GM10266 (cell line): ENCODE results near the gene CYB561D2.

ENCODE experiments used
- DNase-seq: peaks from one replicate; pipeline ENCODE4 v3.0.0; 2012; ENCODE audit errors: extremely low spot score
- TF ChIP-seq, protein P1 (sequence below): IDR thresholded peaks from 2 replicates; pipeline ENCODE4 v1.5.1; 2012; ENCODE audit warnings: mild to moderate bottlenecking, low read depth; ENCODE audit not compliant: control insufficient read depth, insufficient read depth; ENCODE audit errors: missing control alignments

The CYB561D2 gene

DNA sequence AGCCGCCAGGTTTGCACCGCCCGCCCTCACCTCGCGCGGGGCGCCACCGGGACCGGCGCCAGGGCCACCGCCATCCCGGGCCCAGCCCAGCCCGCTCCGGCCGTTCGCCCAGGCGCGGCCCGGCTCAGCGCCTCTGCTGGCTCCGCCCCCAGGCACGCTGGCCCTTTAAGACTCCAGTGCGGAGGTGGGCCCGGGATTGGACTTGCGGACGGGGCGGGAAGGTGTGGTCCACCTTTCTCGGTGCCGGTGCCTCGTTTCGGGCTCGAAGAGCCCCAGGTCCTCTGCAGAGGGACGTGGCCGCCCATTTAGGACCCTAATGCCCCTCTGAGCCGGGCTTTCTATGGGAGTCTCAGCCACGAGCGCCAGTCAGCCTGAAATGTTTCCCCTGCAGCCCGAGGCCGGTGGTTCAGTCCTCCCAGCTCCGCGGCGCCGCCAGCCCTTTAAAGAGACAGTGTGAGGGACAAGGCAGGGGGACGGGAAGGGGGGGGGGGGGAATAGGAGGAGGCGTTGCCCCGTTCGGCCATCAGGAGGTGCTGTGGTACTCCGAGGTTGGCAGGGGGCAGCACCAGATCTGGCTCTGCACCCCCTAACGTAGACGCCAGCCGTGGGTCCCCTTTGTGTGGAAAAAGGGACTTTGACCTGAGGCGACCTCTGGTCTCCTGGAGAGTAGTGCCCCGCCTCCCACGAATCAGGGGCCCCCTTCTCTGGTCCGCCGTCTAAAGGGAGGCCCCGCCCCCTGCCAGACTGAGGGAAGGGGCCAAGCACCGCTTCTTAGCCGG is 29.1 kb upstream of the CYB561D2 start:
- TF ChIP-seq, protein P1, sequence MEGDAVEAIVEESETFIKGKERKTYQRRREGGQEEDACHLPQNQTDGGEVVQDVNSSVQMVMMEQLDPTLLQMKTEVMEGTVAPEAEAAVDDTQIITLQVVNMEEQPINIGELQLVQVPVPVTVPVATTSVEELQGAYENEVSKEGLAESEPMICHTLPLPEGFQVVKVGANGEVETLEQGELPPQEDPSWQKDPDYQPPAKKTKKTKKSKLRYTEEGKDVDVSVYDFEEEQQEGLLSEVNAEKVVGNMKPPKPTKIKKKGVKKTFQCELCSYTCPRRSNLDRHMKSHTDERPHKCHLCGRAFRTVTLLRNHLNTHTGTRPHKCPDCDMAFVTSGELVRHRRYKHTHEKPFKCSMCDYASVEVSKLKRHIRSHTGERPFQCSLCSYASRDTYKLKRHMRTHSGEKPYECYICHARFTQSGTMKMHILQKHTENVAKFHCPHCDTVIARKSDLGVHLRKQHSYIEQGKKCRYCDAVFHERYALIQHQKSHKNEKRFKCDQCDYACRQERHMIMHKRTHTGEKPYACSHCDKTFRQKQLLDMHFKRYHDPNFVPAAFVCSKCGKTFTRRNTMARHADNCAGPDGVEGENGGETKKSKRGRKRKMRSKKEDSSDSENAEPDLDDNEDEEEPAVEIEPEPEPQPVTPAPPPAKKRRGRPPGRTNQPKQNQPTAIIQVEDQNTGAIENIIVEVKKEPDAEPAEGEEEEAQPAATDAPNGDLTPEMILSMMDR, result peak; percentile 51
- DNase-seq, result peak; percentile 94

DNA sequence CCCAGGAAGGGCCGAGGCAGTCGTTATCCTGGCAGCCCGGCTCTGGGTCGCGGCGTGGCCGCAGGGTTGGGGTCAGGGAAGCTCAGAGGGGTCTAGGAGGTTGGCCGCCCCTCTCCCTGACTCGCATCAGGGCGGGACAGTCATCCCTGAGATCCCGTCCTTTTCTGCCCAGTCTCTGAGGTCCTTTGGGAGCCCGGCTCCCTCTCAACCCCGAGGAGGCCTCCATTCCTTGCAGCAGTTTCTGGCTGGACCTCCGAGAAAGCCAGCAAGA is 28.6 kb upstream of the CYB561D2 start:
- DNase-seq, result no peak
- TF ChIP-seq, protein P1, result no peak

DNA sequence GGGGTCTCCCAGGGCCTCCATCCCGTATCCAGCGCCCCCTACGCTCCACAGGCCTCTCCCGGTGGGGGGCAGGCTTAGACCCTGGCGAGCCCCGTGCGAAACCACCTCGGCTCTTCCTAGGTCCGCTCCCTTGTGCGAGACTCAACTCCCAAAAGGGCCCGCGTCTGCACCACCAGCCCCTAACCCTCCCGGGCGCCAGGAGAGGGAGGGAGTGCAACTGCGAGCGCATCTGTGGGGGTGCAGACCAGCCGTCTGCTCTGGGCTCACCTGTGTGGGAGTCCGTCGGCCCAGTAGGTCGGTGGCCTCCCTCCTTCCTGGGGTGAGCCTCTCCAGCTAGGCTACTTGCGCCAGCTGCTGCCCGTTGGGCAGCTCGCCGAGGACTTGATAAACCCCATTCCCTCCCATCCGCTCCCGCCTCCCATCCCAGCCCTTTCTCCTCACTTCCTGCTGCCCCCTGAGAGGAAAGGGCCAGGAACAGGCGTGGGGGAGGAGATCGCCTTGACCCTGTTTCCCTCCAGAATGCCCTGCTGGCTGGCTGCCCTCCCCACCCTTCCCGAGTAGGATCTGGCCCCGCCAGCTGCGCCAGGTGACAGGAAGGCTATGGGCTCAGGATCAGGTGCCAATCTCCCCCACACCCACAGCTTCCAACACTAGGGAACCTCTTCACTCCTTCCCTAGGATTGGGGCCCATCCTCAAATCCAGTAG is 28.1 kb upstream of the CYB561D2 start, which contains the start of gene HYAL2:
HYAL2 (minus strand) TSS at position 360 of the 706 bp plus-strand sequence. CDS start 2,256 bp downstream, outside the sequence.
- no peak for DNase-seq
- TF ChIP-seq, protein P1, result no peak

DNA sequence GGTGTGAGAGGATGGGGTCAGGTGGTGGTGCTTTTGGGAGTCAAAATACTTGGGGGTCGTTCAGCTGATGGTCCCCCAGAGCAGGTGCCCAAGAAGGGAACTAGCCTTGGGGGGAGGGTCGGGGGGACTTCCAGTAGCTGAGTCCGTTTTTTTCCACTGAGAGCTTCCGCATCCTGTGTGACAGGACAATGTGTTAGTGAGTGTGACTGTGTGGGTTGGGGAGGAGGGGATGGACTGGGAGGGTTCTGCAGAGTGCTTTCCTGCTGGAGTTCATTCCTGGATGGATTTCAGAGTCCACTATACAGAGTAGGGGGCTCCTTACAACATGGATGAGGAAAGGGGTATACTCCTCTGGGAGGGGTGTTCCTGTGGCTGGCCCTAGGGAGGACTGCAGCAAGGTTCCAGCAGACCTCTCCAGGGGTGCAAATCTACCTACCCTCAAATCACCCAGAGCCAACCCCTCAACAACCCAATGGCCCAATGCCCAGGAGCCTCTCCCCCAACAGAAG is 27.5 kb upstream of the CYB561D2 start:
- DNase-seq, result no peak
- TF ChIP-seq, protein P1, result no peak

DNA sequence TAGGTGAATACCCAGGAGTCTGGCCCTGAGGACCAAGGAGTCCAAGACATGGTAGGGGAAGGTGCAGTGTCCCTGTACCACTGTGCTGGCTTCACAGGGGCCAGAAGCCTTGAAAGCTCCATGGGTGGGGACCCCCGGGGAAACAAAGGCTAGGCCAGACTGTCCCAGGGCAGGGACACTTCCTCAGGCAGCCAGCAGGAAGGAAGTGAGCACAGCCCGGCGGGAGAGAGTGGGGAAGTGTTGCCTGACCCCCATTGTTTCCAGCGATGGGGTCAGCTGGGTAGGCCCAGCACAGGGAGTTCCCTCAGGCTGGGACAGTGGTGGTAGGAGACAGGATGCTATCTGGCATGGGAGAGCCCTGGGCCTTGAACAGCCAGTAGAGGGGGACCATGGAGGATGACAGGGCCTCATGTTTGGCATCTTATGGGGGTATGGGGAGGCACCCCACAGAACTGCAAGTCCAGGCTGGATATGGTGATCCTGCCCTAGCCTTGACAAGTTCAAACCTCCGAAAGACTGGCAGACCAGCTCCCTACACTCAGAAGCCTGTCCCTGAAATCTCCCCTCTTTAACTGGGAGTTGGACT is 27.0 kb upstream of the CYB561D2 start:
- no peak for DNase-seq
- TF ChIP-seq, protein P1, result no peak

DNA sequence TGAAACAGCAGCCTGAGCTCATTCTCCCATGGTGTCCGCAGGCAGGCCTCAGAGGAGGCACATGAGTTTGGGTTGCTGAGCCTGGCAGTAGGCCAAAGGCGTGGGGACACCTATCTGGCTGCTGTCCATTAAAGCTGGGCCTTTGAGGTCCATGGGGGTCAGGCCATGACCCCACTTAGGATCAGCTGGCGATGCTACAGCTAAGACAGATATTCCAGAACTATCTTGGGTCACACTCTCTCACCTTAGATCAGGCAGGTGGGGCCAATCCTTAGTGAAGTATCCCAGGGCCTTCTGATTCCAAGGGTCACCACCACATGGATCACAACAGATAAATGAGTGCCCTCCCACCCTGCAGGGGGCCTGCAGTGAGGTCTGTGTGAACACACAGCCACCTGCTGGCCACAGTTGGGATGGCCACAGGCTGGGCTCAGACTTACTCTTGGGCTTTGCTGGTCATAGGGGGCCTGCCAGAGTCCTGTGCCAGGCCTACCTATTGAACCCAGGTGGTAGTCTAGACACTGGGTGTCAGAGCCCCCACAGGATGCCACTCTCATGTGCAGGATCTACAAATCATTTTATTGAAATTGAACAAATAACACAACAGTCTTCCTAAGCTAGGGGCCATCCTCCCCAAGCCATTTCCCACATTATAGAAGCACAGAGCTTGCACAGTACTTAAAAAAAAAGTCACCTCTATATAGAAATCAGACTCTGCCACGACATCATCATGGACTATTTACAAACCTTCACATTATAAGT is 26.1 kb upstream of the CYB561D2 start:
- DNase-seq, result peak; percentile 77
- TF ChIP-seq, protein P1, result peak; percentile 83

DNA sequence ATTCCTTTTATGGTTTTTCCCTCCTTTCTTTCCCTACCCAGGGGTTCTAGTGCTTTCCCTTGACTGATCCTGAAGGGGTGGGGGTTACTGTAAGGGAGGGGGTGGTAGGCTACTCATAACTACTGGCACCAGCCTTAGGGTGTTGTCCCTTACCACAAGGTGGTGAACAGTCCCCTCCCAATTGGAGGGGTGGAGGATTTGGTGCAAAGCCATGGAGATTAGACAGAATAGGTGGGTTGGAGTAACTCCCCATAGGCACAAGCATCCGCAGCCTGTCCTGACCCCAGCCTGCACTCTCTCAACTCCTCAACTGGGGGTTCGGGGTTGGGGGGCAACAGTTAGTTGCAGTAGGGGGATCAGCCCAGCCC is 25.6 kb upstream of the CYB561D2 start:
- TF ChIP-seq, protein P1, result no peak
- no peak for DNase-seq
